ENCODE measurements around the gene TREH.

Gene TREH

GRCh38 chr11:118662401-118663271, 16.8 kb downstream of the TREH start:
- no peak for TF ChIP-seq CTCF (IDR thresholded peaks at IDR 0.05; ENCODE audit: borderline replicate concordance, control extremely low read depth, extremely low read depth, insufficient read depth, missing control alignments)
- in situ Hi-C loops (cut with MboI; ENCODE audit: low sequenced_read_pairs, unreplicated experiment), result no loop called here
- no peak for DNase-seq (ENCODE audit: low spot score)

GRCh38 chr11:118661425-118662301, 17.8 kb downstream of the TREH start:
- in situ Hi-C loops (cut with MboI; ENCODE audit: low sequenced_read_pairs, unreplicated experiment), result no loop called here
- no peak for DNase-seq (ENCODE audit: low spot score)
- TF ChIP-seq CTCF (IDR thresholded peaks at IDR 0.05; ENCODE audit: borderline replicate concordance, control extremely low read depth, extremely low read depth, insufficient read depth, missing control alignments), result no peak

DNA sequence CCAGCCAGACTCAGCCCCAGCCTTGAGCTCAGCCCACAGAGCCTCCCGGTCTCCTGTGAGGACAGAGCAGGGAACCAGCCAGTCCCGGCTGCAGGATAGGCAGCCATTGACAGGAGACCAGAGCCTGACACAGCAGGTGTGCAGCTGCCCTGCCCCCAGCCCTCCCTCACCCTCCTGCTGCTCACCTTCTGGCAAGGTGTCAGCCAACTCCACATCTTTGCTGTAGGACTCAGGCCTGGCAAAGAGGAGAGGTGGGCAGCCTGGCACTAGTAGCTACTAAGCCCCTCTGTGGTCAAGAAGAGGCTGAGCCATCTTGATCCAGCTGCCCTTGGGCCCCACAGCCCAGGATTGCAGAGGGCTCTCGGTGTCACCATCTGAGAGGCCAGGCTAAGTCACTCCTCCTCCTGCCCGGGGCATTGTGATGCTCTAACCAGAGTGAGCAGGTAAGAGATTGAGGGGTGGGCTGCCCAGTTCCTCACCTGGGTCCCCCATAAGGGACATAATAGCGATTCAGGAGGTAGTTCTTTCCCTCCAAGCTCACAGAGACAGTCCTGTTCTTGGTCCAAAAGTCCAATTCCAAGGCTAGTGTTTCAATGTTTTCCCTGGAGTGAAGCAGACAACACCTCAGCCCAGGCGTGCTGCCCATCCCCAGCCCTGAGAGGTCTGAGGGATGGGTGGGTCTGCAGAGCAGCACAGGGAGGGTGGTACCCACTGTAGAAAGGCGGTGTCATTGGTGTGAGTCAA, 18.6 kb downstream of the TREH start:
- DNase-seq (ENCODE audit: low spot score), result no peak
- in situ Hi-C loops (cut with MboI; ENCODE audit: low sequenced_read_pairs, unreplicated experiment), result no loop called here
- TF ChIP-seq CTCF (IDR thresholded peaks at IDR 0.05; ENCODE audit: borderline replicate concordance, control extremely low read depth, extremely low read depth, insufficient read depth, missing control alignments), result no peak

- DNase-seq (ENCODE audit: low spot score), result no peak
- in situ Hi-C loops (cut with MboI; ENCODE audit: low sequenced_read_pairs, unreplicated experiment), result no loop called here
- no peak for TF ChIP-seq CTCF (IDR thresholded peaks at IDR 0.05; ENCODE audit: borderline replicate concordance, control extremely low read depth, extremely low read depth, insufficient read depth, missing control alignments)
These were observed 19.3 kb downstream of the TREH start for GRCh38 chr11:118659953-118660680.

- DNase-seq (ENCODE audit: low spot score), result peak; percentile 97
- in situ Hi-C loops (cut with MboI; ENCODE audit: low sequenced_read_pairs, unreplicated experiment), result no loop called here
- TF ChIP-seq CTCF (IDR thresholded peaks at IDR 0.05; ENCODE audit: borderline replicate concordance, control extremely low read depth, extremely low read depth, insufficient read depth, missing control alignments), result peak; percentile 92
These were observed 20.0 kb downstream of the TREH start for GRCh38 chr11:118659314-118659952.
